K562 (cell line): ENCODE results near the gene TTN. TPM values are rescaled to one million over a fixed set of nuclear protein-coding genes. Genes with fewer than 3 reads are reported as not detected.
"Not testable (repeated sequence)": the region's sequence is repeated elsewhere in the genome, so short reads cannot be mapped to it uniquely, and the experiment has no call there.

ENCODE experiments used
- ATAC-seq: fragments of 200-7000 bp; cut with Tn5 transposase; 3 replicates; pipeline ENCODE4 v1.9.1; 2020; ENCODE audit warnings: moderate library complexity
- BruUV-seq: library from RNA; stranded (reverse); fragments of 400-500 nt; replicated peaks from 2 replicates; lab custom pipeline; 2021; lab: Mats Ljungman, UMichigan
- CTCF ChIA-PET: fragments of 300-600 bp; formaldehyde crosslinking; extraction: SDS; loops from one replicate; lab custom pipeline; 2021; ENCODE audit warnings: low intra/inter-chr PET ratio; lab: Yijun Ruan, JAX
- POLR2A ChIA-PET: fragments of 300-600, 350-650 bp; sonication (Branson Sonifier 250); formaldehyde crosslinking; extraction: SDS; loops from one replicate; lab custom pipeline; 2021; ENCODE audit warnings: antibody characterized with exemption, inconsistent platforms; lab: Yijun Ruan, JAX
- DNase-seq, 4 experiments: peaks; one replicate each; pipeline versions ENCODE4 v3.0.0 to v3.0.0-alpha.2; 2011 to 2018; ENCODE audit warnings: low spot score in 3 of 4, mixed read lengths in 3 of 4; ENCODE audit errors: extremely low read depth in 1 of 4
- FAIRE-seq: peaks from 2 replicates; lab custom pipeline; 2011; peaks lifted over from hg19 to GRCh38; lab: Jason Lieb, UNC
- H2AFZ ChIP-seq: 2 replicates; pipeline ENCODE4 v1.6.0; 2011; ENCODE audit warnings: low read depth, low read length, control low read depth, inconsistent platforms
- H3K27ac ChIP-seq: fragments of 200-600 bp; 3 replicates; pipeline ENCODE4 v1.8.0; 2011; ENCODE audit warnings: low read depth, mild to moderate bottlenecking, control low read depth, inconsistent platforms, low read length, moderate library complexity, mixed read lengths; ENCODE audit errors: extremely low read depth
- H3K27me3 ChIP-seq, 2 experiments: fragments of 300-600 bp in 1 of 2; 2 replicates in 1 of 2; 3 replicates in 1 of 2; pipeline versions ENCODE4 v1.6.0 to v1.8.0; 2011; ENCODE audit warnings: inconsistent platforms in 2 of 2, low read length in 2 of 2, mild to moderate bottlenecking in 1 of 2, mixed read lengths in 1 of 2, moderate library complexity in 1 of 2; ENCODE audit not compliant: control insufficient read depth in 2 of 2, insufficient read depth in 2 of 2
- H3K36me3 ChIP-seq: fragments of 300-600 bp; 3 replicates; pipeline ENCODE4 v1.8.0; 2011; ENCODE audit warnings: mild to moderate bottlenecking, low read length, inconsistent platforms; ENCODE audit not compliant: control insufficient read depth, insufficient read depth
- H3K4me1 ChIP-seq, 2 experiments: fragments of 200-600 bp in 1 of 2; replicated peaks in 1 of 2; 2 replicates in 1 of 2; 3 replicates in 1 of 2; pipeline versions ENCODE4 v1.5.1 to v1.8.0; 2011; ENCODE audit warnings: inconsistent platforms in 2 of 2, low read length in 2 of 2, mild to moderate bottlenecking in 1 of 2, mixed read lengths in 1 of 2, moderate library complexity in 1 of 2; ENCODE audit not compliant: control insufficient read depth in 2 of 2, insufficient read depth in 2 of 2
- H3K4me2 ChIP-seq: 2 replicates; pipeline ENCODE4 v1.6.1; 2011; ENCODE audit warnings: low read length, control low read depth, inconsistent platforms, mixed read lengths; ENCODE audit not compliant: insufficient read depth
- H3K4me3 ChIP-seq: fragments of 200-600 bp; sonication (generic), shearing (Covaris generic); 2 replicates; pipeline ENCODE4 v1.5.1; 2016; ENCODE audit warnings: control low read depth, inconsistent platforms
- H3K79me2 ChIP-seq: fragments of 200-600 bp; 3 replicates; pipeline ENCODE4 v1.8.0; 2011; ENCODE audit warnings: low read length, inconsistent platforms; ENCODE audit not compliant: control insufficient read depth, insufficient read depth
- H3K9ac ChIP-seq, 2 experiments: 2 replicates each; pipeline versions ENCODE4 v1.6.0 to v1.6.1; 2011; ENCODE audit warnings: low read depth in 2 of 2, low read length in 2 of 2, control low read depth in 1 of 2, inconsistent platforms in 1 of 2, mild to moderate bottlenecking in 1 of 2, mixed read lengths in 1 of 2; ENCODE audit not compliant: insufficient read depth in 1 of 2
- H3K9me1 ChIP-seq: one replicate; pipeline ENCODE4 v1.6.0; 2011; ENCODE audit warnings: inconsistent platforms, mild to moderate bottlenecking, low read length, moderate library complexity; ENCODE audit not compliant: control insufficient read depth, insufficient read depth
- H3K9me3 ChIP-seq: replicated peaks from 2 replicates; pipeline ENCODE4 v1.5.1; 2011; ENCODE audit warnings: low read depth, low read length, inconsistent platforms; ENCODE audit not compliant: control insufficient read depth, insufficient read depth
- H4K20me1 ChIP-seq: replicated peaks from 2 replicates; pipeline ENCODE4 v1.6.1; 2011; ENCODE audit warnings: low read length, inconsistent platforms, mixed read lengths; ENCODE audit not compliant: control insufficient read depth, insufficient read depth
- BCOR ChIP-seq: fragments of 450-650 bp; IDR thresholded peaks from 2 replicates; pipeline ENCODE4 v1.6.1; 2016
- KDM1A ChIP-seq, 2 experiments: fragments of 450-650 bp; IDR thresholded peaks; 2 replicates each; pipeline ENCODE4 v1.6.1; 2016; ENCODE audit warnings: mild to moderate bottlenecking in 2 of 2
- SMARCA5 ChIP-seq: fragments of 450-650 bp; IDR thresholded peaks from 2 replicates; pipeline ENCODE4 v1.6.1; 2016
- ZNF146 ChIP-seq: IDR thresholded peaks from one replicate; pipeline ENCODE4 v1.6.1; 2018; ENCODE audit warnings: missing compliant biosample characterization; ENCODE audit not compliant: unreplicated experiment
- WGBS: fragments of 100-300 bp; shearing (Covaris generic); methylation state at CpG from one replicate; pipeline ENCODE4 v1.1.6; 2016; ENCODE audit warnings: low coverage, mixed read lengths; ENCODE audit not compliant: insufficient coverage; ENCODE audit errors: missing lambda C conversion rate; 5-methylcytosine and 5-hydroxymethylcytosine counted together
- in situ Hi-C: fragments of 300-500 bp; cut with MboI; formaldehyde crosslinking; loops from 4 replicates; pipeline ENCODE4 v1.15.0; 2018; ENCODE audit warnings: inconsistent platforms, mixed read lengths
- intact Hi-C: fragments of 100-400 bp; cut with micrococcal nuclease; formaldehyde crosslinking; loops from 2 replicates; pipeline ENCODE4 v1.14.2; 2022
- polyA plus RNA-seq, 8 experiments: library from polyadenylated mRNA; depleted of rRNA in 4 of 8; stranded (reverse) in 5 of 8; unstranded in 3 of 8; fragments of >200 nt; fragmentation: Nextera tagmentation in 2 of 8; fragmentation: Illumina TruSeq in 1 of 8; extraction: Ambion mirVana in 2 of 8; extraction: Trizol in 1 of 8; gene quantifications; 2 replicates each; pipeline versions ENCODE4 v1.2.1 to v1.2.3, GENCODE V29; 2011 to 2014; ENCODE audit warnings: inconsistent platforms in 1 of 8, missing spikeins in 1 of 8
- total RNA-seq, 7 experiments: library from RNA; depleted of rRNA in 6 of 7; stranded (reverse); fragments of >200 nt in 6 of 7; fragmentation: Illumina TruSeq in 2 of 7; extraction: Trizol in 2 of 7; gene quantifications; 2 replicates each; pipeline versions ENCODE4 v1.2.1 to v1.2.3, GENCODE V29; 2011 to 2021; ENCODE audit warnings: low replicate concordance in 1 of 7

TTN gene
- total and polyA plus RNA-seq, 9 of the 15 experiments (the other 6 are each of a cell fraction or from before 2014, with no cell fraction given) = under 0.01 to 0.20 (median 0.04) TPM; not detected in 1

- FAIRE-seq, H3K4me1 ChIP-seq, H3K4me2 ChIP-seq, H3K27me3 ChIP-seq, H2AFZ ChIP-seq, ATAC-seq, H3K27ac ChIP-seq, H3K4me3 ChIP-seq, in situ Hi-C loops, BruUV-seq, DNase-seq, H4K20me1 ChIP-seq, H3K9me1 ChIP-seq, H3K36me3 ChIP-seq, H3K9me3 ChIP-seq, H3K9ac ChIP-seq, intact Hi-C loops, CTCF ChIA-PET: not testable (repeated sequence)
- WGBS = 82% methylated on average over 1 of the region's 1 CpG
- POLR2A ChIA-PET = interaction anchor here (0.6 kb wide), 1 partner anchor 9 kb away, joined by 3 read pairs; no protein-coding TSS in a partner anchor
- TF ChIP-seq SMARCA5 = 0 out of 2 replicates have a peak, but pooled peaks have one; percentile 1
- peaks cover 65% of the 10 kb centered on the region for H3K79me2 ChIP-seq
These were observed 281.8 kb downstream of the TTN start for GRCh38 chr2:178525460-178525859.

- intact Hi-C loops, H2AFZ ChIP-seq, ATAC-seq, H3K27ac ChIP-seq, H3K4me1 ChIP-seq, CTCF ChIA-PET: not testable (repeated sequence)
- TF ChIP-seq SMARCA5 (0 out of 2 replicates have a peak, but pooled peaks have one; percentile 26), ZNF146 (peak; percentile 72), KDM1A (IDR thresholded peaks at IDR 0.05) (peak; percentile 52 to 68; a peak in 2 of 4 replicates), BCOR (peak; percentile 86)
- TF ChIP-seq, all 486 proteins: peak for 4; not testable (repeated sequence) for 482
- H3K9me1 ChIP-seq, H3K36me3 ChIP-seq, FAIRE-seq, H3K4me2 ChIP-seq, H3K9me3 ChIP-seq, H3K9ac ChIP-seq, H3K27me3 ChIP-seq, BruUV-seq, DNase-seq, H4K20me1 ChIP-seq, in situ Hi-C loops, H3K4me3 ChIP-seq: not testable (repeated sequence)
- H3K79me2 ChIP-seq = peaks cover 60% of the 10 kb centered on the region
- POLR2A ChIA-PET = interaction anchor here (0.6 kb wide), 1 partner anchor 10 kb away, joined by 3 read pairs; no protein-coding TSS in a partner anchor
- 95% methylated on average over 3 of the region's 5 CpGs for WGBS
These were observed 282.2 kb downstream of the TTN start for GRCh38 chr2:178525010-178525409.
